Mammary epithelial cell (primary cell): Measurements from ENCODE around the gene KNOP1.

Source experiments
- EZH2 ChIP-seq: IDR thresholded peaks from 2 replicates; pipeline ENCODE4 v1.6.1; 2012; ENCODE audit warnings: low read length, inconsistent platforms, borderline replicate concordance
- TF ChIP-seq, protein P1 (sequence below), 2 donors: IDR thresholded peaks in 1 of 2; conservative IDR thresholded peaks in 1 of 2; 2 replicates each; pipeline ENCODE4 v1.5.1; 2011 to 2012; ENCODE audit warnings: inconsistent platforms in 2 of 2, low read length in 2 of 2, mild to moderate bottlenecking in 2 of 2, control low read depth in 1 of 2, low read depth in 1 of 2; ENCODE audit not compliant: insufficient read depth in 1 of 2; ENCODE audit errors: extremely low read depth in 1 of 2

GRCh38 chr16:19688396-19689024 is 29.5 kb downstream of the KNOP1 start:
- TF ChIP-seq, protein P1, sequence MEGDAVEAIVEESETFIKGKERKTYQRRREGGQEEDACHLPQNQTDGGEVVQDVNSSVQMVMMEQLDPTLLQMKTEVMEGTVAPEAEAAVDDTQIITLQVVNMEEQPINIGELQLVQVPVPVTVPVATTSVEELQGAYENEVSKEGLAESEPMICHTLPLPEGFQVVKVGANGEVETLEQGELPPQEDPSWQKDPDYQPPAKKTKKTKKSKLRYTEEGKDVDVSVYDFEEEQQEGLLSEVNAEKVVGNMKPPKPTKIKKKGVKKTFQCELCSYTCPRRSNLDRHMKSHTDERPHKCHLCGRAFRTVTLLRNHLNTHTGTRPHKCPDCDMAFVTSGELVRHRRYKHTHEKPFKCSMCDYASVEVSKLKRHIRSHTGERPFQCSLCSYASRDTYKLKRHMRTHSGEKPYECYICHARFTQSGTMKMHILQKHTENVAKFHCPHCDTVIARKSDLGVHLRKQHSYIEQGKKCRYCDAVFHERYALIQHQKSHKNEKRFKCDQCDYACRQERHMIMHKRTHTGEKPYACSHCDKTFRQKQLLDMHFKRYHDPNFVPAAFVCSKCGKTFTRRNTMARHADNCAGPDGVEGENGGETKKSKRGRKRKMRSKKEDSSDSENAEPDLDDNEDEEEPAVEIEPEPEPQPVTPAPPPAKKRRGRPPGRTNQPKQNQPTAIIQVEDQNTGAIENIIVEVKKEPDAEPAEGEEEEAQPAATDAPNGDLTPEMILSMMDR (conservative IDR thresholded peaks at IDR 0.05 in 1 of 2, IDR thresholded peaks at IDR 0.05 in 1 of 2; ENCODE audit: extremely low read depth in 1 of 2, insufficient read depth in 1 of 2, low read depth in 1 of 2, low read length in 2 of 2) = no peak
- TF ChIP-seq EZH2 = no peak
